ENCODE data around the gene AKR7A2. TPM values are rescaled to one million over a fixed set of nuclear protein-coding genes. Genes with fewer than 3 reads are reported as not detected.

AKR7A2 gene
- total and polyA plus RNA-seq, 12 donors: 20.0 to 235 (median 110) TPM

DNA sequence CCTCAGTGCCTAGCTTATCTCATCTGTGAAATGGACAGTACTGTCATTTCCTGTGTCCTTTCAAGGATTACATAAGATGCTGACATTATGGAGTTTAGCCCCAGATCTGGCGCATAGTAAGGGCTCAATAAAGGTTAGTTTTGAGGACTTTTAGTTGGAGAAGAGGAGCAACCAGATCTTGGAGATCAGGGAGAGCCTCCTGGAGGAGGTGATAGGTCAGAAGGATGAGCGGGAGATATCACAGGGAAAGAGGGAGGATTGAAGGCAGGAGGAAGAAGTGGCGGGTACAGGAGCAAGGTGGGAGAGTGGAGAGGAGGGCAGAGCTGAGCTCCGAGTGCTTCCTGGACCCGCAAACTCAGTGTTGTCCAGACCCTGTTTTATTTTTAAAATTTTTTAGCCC, 17.7 kb upstream of the AKR7A2 start:
- Histone ChIP-seq H3K9me3 (replicated peaks in 1 of 3) (no peaks in the 10 kb centered on the region), H3K36me3 (replicated peaks in 1 of 2) (peaks cover 0 to 47% of the 10 kb centered on the region in 2 donors), H3K4me3 (no peak overlapping the region), H3K27me3 (no peaks in the 10 kb centered on the region), H3K27ac (no peak overlapping the region), H3K4me1 (replicated peaks in 1 of 2) (no peaks in the 10 kb centered on the region)
- no peak for TF ChIP-seq POLR2A (IDR thresholded peaks at IDR 0.05)
- TF ChIP-seq, protein P1, sequence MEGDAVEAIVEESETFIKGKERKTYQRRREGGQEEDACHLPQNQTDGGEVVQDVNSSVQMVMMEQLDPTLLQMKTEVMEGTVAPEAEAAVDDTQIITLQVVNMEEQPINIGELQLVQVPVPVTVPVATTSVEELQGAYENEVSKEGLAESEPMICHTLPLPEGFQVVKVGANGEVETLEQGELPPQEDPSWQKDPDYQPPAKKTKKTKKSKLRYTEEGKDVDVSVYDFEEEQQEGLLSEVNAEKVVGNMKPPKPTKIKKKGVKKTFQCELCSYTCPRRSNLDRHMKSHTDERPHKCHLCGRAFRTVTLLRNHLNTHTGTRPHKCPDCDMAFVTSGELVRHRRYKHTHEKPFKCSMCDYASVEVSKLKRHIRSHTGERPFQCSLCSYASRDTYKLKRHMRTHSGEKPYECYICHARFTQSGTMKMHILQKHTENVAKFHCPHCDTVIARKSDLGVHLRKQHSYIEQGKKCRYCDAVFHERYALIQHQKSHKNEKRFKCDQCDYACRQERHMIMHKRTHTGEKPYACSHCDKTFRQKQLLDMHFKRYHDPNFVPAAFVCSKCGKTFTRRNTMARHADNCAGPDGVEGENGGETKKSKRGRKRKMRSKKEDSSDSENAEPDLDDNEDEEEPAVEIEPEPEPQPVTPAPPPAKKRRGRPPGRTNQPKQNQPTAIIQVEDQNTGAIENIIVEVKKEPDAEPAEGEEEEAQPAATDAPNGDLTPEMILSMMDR (IDR thresholded peaks at IDR 0.05): no peak
- intact Hi-C loops (cut with DNase I): no loop called here
- WGBS, 4 donors: 89 to 95% (median 92%) methylated on average over 5 of the region's 5 CpGs
- DNase-seq: no peak

DNA sequence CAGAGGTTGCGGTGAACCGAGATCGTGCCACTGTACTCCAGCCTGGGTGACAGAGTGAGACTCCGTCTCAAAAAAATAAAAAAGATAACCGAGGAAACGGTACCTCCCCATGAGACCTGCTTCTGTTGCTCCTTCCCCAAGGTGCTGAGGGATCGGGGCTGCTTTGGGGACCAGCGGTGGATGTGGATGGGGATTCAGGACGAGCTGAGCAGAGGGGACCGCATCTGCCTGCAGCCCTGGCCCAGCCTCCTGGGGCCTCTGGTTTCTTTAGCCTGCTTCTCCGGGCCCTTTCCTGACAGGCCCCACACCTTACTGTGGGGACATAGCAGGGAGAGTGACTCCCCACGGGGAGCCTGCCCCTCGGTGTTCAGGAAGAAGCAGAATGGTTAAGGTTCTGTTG, 17.2 kb upstream of the AKR7A2 start:
- Histone ChIP-seq H3K4me1 (replicated peaks in 1 of 2) (no peaks in the 10 kb centered on the region), H3K4me3 (no peak overlapping the region), H3K27me3 (no peaks in the 10 kb centered on the region), H3K36me3 (replicated peaks in 1 of 2) (peaks cover 0 to 52% of the 10 kb centered on the region in 2 donors), H3K27ac (no peak overlapping the region), H3K9me3 (replicated peaks in 1 of 3) (no peaks in the 10 kb centered on the region)
- no peak for TF ChIP-seq POLR2A (IDR thresholded peaks at IDR 0.05)
- TF ChIP-seq, protein P1 (IDR thresholded peaks at IDR 0.05): no peak
- intact Hi-C loops (cut with DNase I): no loop called here
- 85 to 93% (median 90%) methylated on average over 12 to 13 of the region's 13 CpGs for WGBS, 4 donors
- no peak for DNase-seq

DNA sequence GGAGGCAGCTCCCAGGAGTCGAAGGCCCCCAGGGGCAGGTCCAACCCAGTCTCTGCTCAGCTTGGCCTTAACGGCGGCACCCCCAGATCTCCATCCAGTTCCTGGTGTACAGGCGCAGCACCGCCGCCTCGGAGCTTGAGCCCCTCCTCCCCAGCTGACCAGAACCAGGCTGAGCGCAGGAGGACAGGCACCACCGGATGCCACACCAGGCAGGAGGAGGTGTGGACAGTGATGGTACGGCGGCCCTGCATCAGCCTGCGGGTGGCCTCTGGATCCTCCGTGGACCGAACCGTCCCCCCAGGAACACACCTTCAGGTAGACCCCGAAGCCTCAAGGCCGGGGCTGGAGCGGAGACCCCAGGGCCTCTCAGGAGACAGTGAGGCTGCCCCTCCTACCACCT, 16.5 kb upstream of the AKR7A2 start:
- intact Hi-C loops (cut with DNase I): no loop called here
- TF ChIP-seq, protein P1 (IDR thresholded peaks at IDR 0.05): no peak
- no peak for TF ChIP-seq POLR2A (IDR thresholded peaks at IDR 0.05)
- H3K27me3 ChIP-seq: no peaks in the 10 kb centered on the region
- peak in 1 of 7 donors; percentile 25 for DNase-seq
- H3K9me3 ChIP-seq (replicated peaks in 1 of 3): no peaks in the 10 kb centered on the region
- no peaks in the 10 kb centered on the region for H3K4me1 ChIP-seq (replicated peaks in 1 of 2)
- 91 to 94% (median 92%) methylated on average over 14 to 18 of the region's 18 CpGs; no CpG with 5 or more reads in 1 of the 4 donors for WGBS, 4 donors
- no peak overlapping the region for H3K27ac ChIP-seq
- H3K36me3 ChIP-seq (replicated peaks in 1 of 2): peaks cover 0 to 58% of the 10 kb centered on the region in 2 donors
- H3K4me3 ChIP-seq: no peak overlapping the region

DNA sequence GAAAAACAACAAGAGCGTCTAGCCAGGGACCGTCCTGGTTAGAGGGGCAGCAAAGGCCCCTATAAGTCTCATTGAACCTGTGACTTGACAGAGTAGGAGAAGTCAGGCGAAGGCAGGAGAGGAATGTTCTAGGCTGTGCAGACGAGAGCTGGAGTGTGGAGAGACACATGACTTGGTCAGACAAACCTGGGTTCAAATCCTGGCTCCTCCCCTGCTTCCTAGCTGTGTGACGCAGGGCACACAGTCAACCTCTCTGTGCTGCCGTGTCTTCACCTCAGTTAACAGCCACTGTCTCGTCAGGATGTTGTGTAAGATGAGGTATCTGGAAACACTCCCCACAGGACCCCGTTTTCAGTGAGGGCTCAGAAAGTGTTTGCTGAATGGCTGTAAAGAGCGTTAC, 15.8 kb upstream of the AKR7A2 start:
- no peak for DNase-seq
- no peaks in the 10 kb centered on the region for H3K27me3 ChIP-seq
- TF ChIP-seq POLR2A (IDR thresholded peaks at IDR 0.05): no peak
- TF ChIP-seq, protein P1 (IDR thresholded peaks at IDR 0.05): no peak
- H3K36me3 ChIP-seq (replicated peaks in 1 of 2): peaks cover 0 to 58% of the 10 kb centered on the region in 2 donors
- H3K4me3 ChIP-seq: no peak overlapping the region
- no peaks in the 10 kb centered on the region for H3K9me3 ChIP-seq (replicated peaks in 1 of 3)
- no peaks in the 10 kb centered on the region for H3K4me1 ChIP-seq (replicated peaks in 1 of 2)
- intact Hi-C loops (cut with DNase I): no loop called here
- 89 to 92% (median 90%) methylated on average over 8 to 9 of the region's 9 CpGs for WGBS, 4 donors
- no peak overlapping the region for H3K27ac ChIP-seq
